K562 (cell line): ENCODE data around the gene TRIM37. TPM values are rescaled to one million over a fixed set of nuclear protein-coding genes. Genes with fewer than 3 reads are reported as not detected.
A peak's percentile ranks its signal among the peaks of the same experiment; 100 is the strongest.

ENCODE experiments used
- BACH1 ChIP-seq: fragments of 200-800 bp; sonication (Bioruptor generic); IDR thresholded peaks from 2 replicates; pipeline ENCODE4 v1.6.1; 2016; ENCODE audit warnings: missing genetic modification characterization, missing compliant biosample characterization
- C11orf30 ChIP-seq: fragments of 450-650 bp; IDR thresholded peaks from 2 replicates; pipeline ENCODE4 v1.6.1; 2016; ENCODE audit warnings: low read depth, mild to moderate bottlenecking
- CBFB ChIP-seq: sonication (generic); formaldehyde crosslinking; IDR thresholded peaks from 2 replicates; pipeline ENCODE4 v1.4.0; 2020; ENCODE audit warnings: mild to moderate bottlenecking, missing genetic modification reagents
- ELF2 ChIP-seq: fragments of 250-450 bp; sonication (Bioruptor Pico); IDR thresholded peaks from 2 replicates; pipeline ENCODE4 v1.5.0; 2021; ENCODE audit warnings: mild to moderate bottlenecking
- ETV5 ChIP-seq: sonication (generic); formaldehyde crosslinking; IDR thresholded peaks from 2 replicates; pipeline ENCODE4 v1.4.0; 2020; ENCODE audit warnings: low read depth, mild to moderate bottlenecking, missing genetic modification reagents
- FOXJ3 ChIP-seq: sonication (generic); formaldehyde crosslinking; IDR thresholded peaks from 2 replicates; pipeline ENCODE4 v1.4.0; 2020; ENCODE audit warnings: mild to moderate bottlenecking, missing genetic modification reagents
- GABPB1 ChIP-seq: sonication (generic); formaldehyde crosslinking; IDR thresholded peaks from 2 replicates; pipeline ENCODE4 v1.8.0; 2022; ENCODE audit warnings: mild to moderate bottlenecking, missing genetic modification reagents
- GATAD2A ChIP-seq: fragments of 450-650 bp; IDR thresholded peaks from 2 replicates; pipeline ENCODE4 v1.6.1; 2017
- HDAC1 ChIP-seq, 2 experiments: fragments of 450-650 bp; IDR thresholded peaks; 2 replicates each; pipeline ENCODE4 v1.6.1; 2016 to 2017; ENCODE audit warnings: inconsistent platforms in 1 of 2, mild to moderate bottlenecking in 1 of 2, moderate library complexity in 1 of 2
- JUN ChIP-seq, 2 experiments: sonication (generic) in 1 of 2; formaldehyde crosslinking in 1 of 2; IDR thresholded peaks; 2 replicates each; pipeline versions ENCODE4 v1.6.1 to v1.8.0; 2012 to 2022; ENCODE audit warnings: borderline replicate concordance in 2 of 2, mild to moderate bottlenecking in 2 of 2, improper control_type of control experiment in 1 of 2, low read depth in 1 of 2, low read length in 1 of 2, missing genetic modification reagents in 1 of 2
- MCM3 ChIP-seq: fragments of 450-650 bp; IDR thresholded peaks from 2 replicates; pipeline ENCODE4 v1.6.1; 2016
- MTA3 ChIP-seq: fragments of 450-650 bp; formaldehyde crosslinking; IDR thresholded peaks from 2 replicates; pipeline ENCODE4 v1.6.1; 2017; ENCODE audit warnings: mild to moderate bottlenecking, borderline replicate concordance
- NR2C2 ChIP-seq, 2 experiments: fragments of 200-800 bp in 1 of 2; sonication (Bioruptor generic) in 1 of 2; sonication (generic) in 1 of 2; formaldehyde crosslinking in 1 of 2; IDR thresholded peaks; 2 replicates each; pipeline versions ENCODE4 v1.6.1 to v1.8.0; 2016 to 2022; ENCODE audit warnings: mild to moderate bottlenecking in 1 of 2, missing compliant biosample characterization in 1 of 2, missing genetic modification characterization in 1 of 2, missing genetic modification reagents in 1 of 2
- RNF2 ChIP-seq: sonication (generic); IDR thresholded peaks from 2 replicates; pipeline ENCODE4 v1.6.1; 2016
- SIN3A ChIP-seq, 2 experiments: fragments of 150-350 bp in 1 of 2; IDR thresholded peaks; 2 replicates each; pipeline ENCODE4 v1.6.1; 2011 to 2016; ENCODE audit warnings: borderline replicate concordance in 2 of 2, low read depth in 2 of 2, low read length in 2 of 2, mild to moderate bottlenecking in 2 of 2, moderate library complexity in 2 of 2; ENCODE audit not compliant: control insufficient read depth in 1 of 2
- SIRT6 ChIP-seq: IDR thresholded peaks from one replicate; pipeline ENCODE4 v1.6.1; 2012; ENCODE audit warnings: low read depth, mild to moderate bottlenecking, control low read depth, inconsistent platforms, low read length, moderate library complexity
- SLC30A9 ChIP-seq: fragments of 250-450 bp; sonication (Bioruptor Pico); IDR thresholded peaks from 2 replicates; pipeline ENCODE4 v1.8.0; 2022; ENCODE audit warnings: mild to moderate bottlenecking, moderate library complexity
- ZC3H8 ChIP-seq: fragments of 450-650 bp; IDR thresholded peaks from 2 replicates; pipeline ENCODE4 v1.6.1; 2017
- ZNF354B ChIP-seq: fragments of 250-450 bp; sonication (Bioruptor Pico); IDR thresholded peaks from 2 replicates; pipeline ENCODE4 v1.4.0; 2020
- ZNF384 ChIP-seq: IDR thresholded peaks from 2 replicates; pipeline ENCODE4 v1.6.1; 2012; ENCODE audit warnings: low read depth, low read length, improper control_type of control experiment
- ZNF561 ChIP-seq: fragments of 450-650 bp; formaldehyde crosslinking; conservative IDR thresholded peaks from 2 replicates; pipeline ENCODE4 v1.4.0; 2020; ENCODE audit warnings: mild to moderate bottlenecking, moderate library complexity
- ZNF695 ChIP-seq: fragments of 450-650 bp; formaldehyde crosslinking; IDR thresholded peaks from 2 replicates; pipeline ENCODE4 v1.4.0; 2020; ENCODE audit warnings: mild to moderate bottlenecking, moderate library complexity
- ZNF76 ChIP-seq: fragments of 250-450 bp; sonication (Bioruptor Pico); IDR thresholded peaks from 2 replicates; pipeline ENCODE4 v1.4.0; 2020; ENCODE audit warnings: mild to moderate bottlenecking, moderate library complexity, borderline replicate concordance
- ZSCAN29 ChIP-seq: fragments of 450-650 bp; IDR thresholded peaks from 2 replicates; pipeline ENCODE4 v1.6.1; 2017
- polyA plus RNA-seq, 8 experiments: library from polyadenylated mRNA; depleted of rRNA in 4 of 8; stranded (reverse) in 5 of 8; unstranded in 3 of 8; fragments of >200 nt; fragmentation: Nextera tagmentation in 2 of 8; fragmentation: Illumina TruSeq in 1 of 8; extraction: Ambion mirVana in 2 of 8; extraction: Trizol in 1 of 8; gene quantifications; 2 replicates each; pipeline versions ENCODE4 v1.2.1 to v1.2.3, GENCODE V29; 2011 to 2014; ENCODE audit warnings: inconsistent platforms in 1 of 8, missing spikeins in 1 of 8
- total RNA-seq, 7 experiments: library from RNA; depleted of rRNA in 6 of 7; stranded (reverse); fragments of >200 nt in 6 of 7; fragmentation: Illumina TruSeq in 2 of 7; extraction: Trizol in 2 of 7; gene quantifications; 2 replicates each; pipeline versions ENCODE4 v1.2.1 to v1.2.3, GENCODE V29; 2011 to 2021; ENCODE audit warnings: low replicate concordance in 1 of 7
- TF ChIP-seq, protein P1 (sequence below): fragments of 450-650 bp; formaldehyde crosslinking; IDR thresholded peaks from 2 replicates; pipeline ENCODE4 v1.4.0; 2022; ENCODE audit warnings: mild to moderate bottlenecking, moderate library complexity
- TF ChIP-seq, protein P2 (sequence below): IDR thresholded peaks from 2 replicates; pipeline ENCODE4 v1.6.1; 2012; ENCODE audit warnings: low read depth, low read length, improper control_type of control experiment, borderline replicate concordance
- TF ChIP-seq, protein P3 (sequence below), 2 experiments: IDR thresholded peaks; 2 replicates each; pipeline ENCODE4 v1.6.1; 2011; ENCODE audit warnings: borderline replicate concordance in 1 of 2, control low read depth in 1 of 2, low read depth in 1 of 2, low read length in 1 of 2, mild to moderate bottlenecking in 1 of 2, mixed read lengths in 1 of 2, moderate library complexity in 1 of 2; ENCODE audit not compliant: insufficient read depth in 1 of 2, insufficient read length in 1 of 2, poor library complexity in 1 of 2, severe bottlenecking in 1 of 2; ENCODE audit errors: extremely low read depth in 1 of 2

TRIM37 gene
- total and polyA plus RNA-seq, 9 of the 15 experiments (the other 6 are each of a cell fraction or from before 2014, with no cell fraction given): 4.5 to 31.4 (median 23.8) TPM

DNA sequence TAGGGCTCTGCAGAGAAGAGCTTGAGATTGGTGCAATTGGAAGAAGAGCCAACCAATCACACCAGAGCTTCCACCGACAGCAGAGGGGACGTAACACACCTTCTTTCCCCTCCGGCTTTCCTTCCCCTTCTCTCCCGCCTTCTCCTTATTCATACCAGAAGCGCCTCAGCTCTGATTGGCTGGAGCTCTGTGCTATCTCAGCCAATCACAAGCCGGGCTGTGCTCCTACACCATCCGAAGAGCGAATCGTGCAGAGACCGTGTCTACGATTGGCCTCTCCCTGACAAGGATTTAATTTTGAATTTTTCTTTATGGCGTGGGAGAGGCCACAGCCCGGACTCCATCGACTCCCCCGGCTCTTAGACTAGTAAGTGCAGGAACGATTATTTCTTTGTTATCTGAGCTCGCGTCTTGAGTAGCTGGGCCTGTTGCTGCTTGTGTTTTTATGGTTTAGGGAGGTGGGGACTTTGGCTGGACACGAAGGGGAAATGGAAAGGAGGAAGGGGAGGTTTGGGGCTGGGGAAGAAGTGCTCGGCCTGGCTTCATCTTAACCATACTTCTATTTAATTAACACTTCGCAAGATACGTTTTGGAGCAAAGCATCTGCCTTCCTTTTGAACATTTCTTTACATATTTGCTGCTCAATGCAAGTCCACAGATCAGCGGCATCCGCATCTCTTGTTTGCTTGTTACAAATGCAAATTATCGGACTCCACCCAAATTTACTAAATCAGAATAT is 48.9 kb upstream of the TRIM37 start, which contains the start of gene PRR11 (continued):
- TF ChIP-seq ZC3H8: no peak
- peak; percentile 29 to 55; a peak in 2 of 4 replicates for TF ChIP-seq SIN3A (IDR thresholded peaks at IDR 0.05; ENCODE audit: borderline replicate concordance in 2 of 2, control insufficient read depth in 1 of 2, low read depth in 2 of 2, low read length in 2 of 2)
- no peak for TF ChIP-seq ZSCAN29
- TF ChIP-seq, protein P1, sequence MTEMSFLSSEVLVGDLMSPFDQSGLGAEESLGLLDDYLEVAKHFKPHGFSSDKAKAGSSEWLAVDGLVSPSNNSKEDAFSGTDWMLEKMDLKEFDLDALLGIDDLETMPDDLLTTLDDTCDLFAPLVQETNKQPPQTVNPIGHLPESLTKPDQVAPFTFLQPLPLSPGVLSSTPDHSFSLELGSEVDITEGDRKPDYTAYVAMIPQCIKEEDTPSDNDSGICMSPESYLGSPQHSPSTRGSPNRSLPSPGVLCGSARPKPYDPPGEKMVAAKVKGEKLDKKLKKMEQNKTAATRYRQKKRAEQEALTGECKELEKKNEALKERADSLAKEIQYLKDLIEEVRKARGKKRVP (CRISPR knock-in tag): no peak
- no peak for TF ChIP-seq BACH1 (tag)
- no peak for TF ChIP-seq JUN (IDR thresholded peaks at IDR 0.05; ENCODE audit: borderline replicate concordance, low read depth, low read length)
- no peak for TF ChIP-seq JUN (CRISPR knock-in tag; IDR thresholded peaks at IDR 0.05; ENCODE audit: borderline replicate concordance)
- no peak for TF ChIP-seq RNF2
- no peak for TF ChIP-seq GATAD2A
- TF ChIP-seq ZNF76 (CRISPR knock-in tag): no peak
- no peak for TF ChIP-seq FOXJ3 (CRISPR knock-in tag)
- TF ChIP-seq ZNF561: no peak
- TF ChIP-seq C11orf30: no peak
- TF ChIP-seq ELF2: no peak
- no peak for TF ChIP-seq SLC30A9 (CRISPR knock-in tag)
- TF ChIP-seq, protein P2, sequence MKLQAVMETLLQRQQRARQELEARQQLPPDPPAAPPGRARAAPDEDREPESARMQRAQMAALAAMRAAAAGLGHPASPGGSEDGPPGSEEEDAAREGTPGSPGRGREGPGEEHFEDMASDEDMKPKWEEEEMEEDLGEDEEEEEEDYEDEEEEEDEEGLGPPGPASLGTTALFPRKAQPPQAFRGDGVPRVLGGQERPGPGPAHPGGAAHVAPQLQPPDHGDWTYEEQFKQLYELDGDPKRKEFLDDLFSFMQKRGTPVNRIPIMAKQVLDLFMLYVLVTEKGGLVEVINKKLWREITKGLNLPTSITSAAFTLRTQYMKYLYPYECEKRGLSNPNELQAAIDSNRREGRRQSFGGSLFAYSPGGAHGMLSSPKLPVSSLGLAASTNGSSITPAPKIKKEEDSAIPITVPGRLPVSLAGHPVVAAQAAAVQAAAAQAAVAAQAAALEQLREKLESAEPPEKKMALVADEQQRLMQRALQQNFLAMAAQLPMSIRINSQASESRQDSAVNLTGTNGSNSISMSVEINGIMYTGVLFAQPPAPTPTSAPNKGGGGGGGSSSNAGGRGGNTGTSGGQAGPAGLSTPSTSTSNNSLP: no peak
- TF ChIP-seq GABPB1 (CRISPR knock-in tag): peak; percentile 9; the same call in 1 of the 2 replicates
- no peak for TF ChIP-seq ZNF354B (CRISPR knock-in tag)
- TF ChIP-seq ZNF384: no peak
- TF ChIP-seq ZNF695 (CRISPR knock-in tag): no peak
- TF ChIP-seq SIRT6: no peak
- TF ChIP-seq ETV5 (CRISPR knock-in tag): no peak
- no peak for TF ChIP-seq MCM3
- TF ChIP-seq, protein P3, sequence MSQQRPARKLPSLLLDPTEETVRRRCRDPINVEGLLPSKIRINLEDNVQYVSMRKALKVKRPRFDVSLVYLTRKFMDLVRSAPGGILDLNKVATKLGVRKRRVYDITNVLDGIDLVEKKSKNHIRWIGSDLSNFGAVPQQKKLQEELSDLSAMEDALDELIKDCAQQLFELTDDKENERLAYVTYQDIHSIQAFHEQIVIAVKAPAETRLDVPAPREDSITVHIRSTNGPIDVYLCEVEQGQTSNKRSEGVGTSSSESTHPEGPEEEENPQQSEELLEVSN (IDR thresholded peaks at IDR 0.05; ENCODE audit: borderline replicate concordance in 1 of 2, extremely low read depth in 1 of 2, insufficient read depth in 1 of 2, insufficient read length in 1 of 2, low read depth in 1 of 2, low read length in 1 of 2, poor library complexity in 1 of 2, severe bottlenecking in 1 of 2): peak; percentile 35 to 42
- TF ChIP-seq HDAC1 (IDR thresholded peaks at IDR 0.05): peak in 1 of 2 experiments; percentile 92; a peak in 2 of 4 replicates
- TF ChIP-seq MTA3: no peak
- no peak for TF ChIP-seq CBFB (CRISPR knock-in tag)
- TF ChIP-seq NR2C2 (CRISPR knock-in tag; IDR thresholded peaks at IDR 0.05): no peak
- no peak for TF ChIP-seq NR2C2 (tag; IDR thresholded peaks at IDR 0.05)
